Ectodermal cell (in vitro differentiated cells): ENCODE data around the gene CCDC179. TPM values are rescaled to one million over a fixed set of nuclear protein-coding genes. Genes with fewer than 3 reads are reported as not detected.

Experiments
- H3K27ac ChIP-seq: 2 replicates; pipeline ENCODE4 v1.7.0; 2013; ENCODE audit warnings: mild to moderate bottlenecking, low read depth, low read length; ENCODE audit not compliant: insufficient read depth, poor library complexity, severe bottlenecking
- H3K27me3 ChIP-seq: 2 replicates; pipeline ENCODE4 v1.7.0; 2013; ENCODE audit warnings: mild to moderate bottlenecking, low read length; ENCODE audit not compliant: insufficient read depth, control insufficient read depth, poor library complexity, severe bottlenecking
- H3K36me3 ChIP-seq: one replicate; pipeline ENCODE4 v1.7.0; 2013; ENCODE audit warnings: low read length; ENCODE audit not compliant: control insufficient read depth, insufficient read depth
- H3K4me1 ChIP-seq: one replicate; pipeline ENCODE4 v1.7.0; 2013; ENCODE audit warnings: low read length; ENCODE audit not compliant: control insufficient read depth, insufficient read depth
- H3K4me3 ChIP-seq: 2 replicates; pipeline ENCODE4 v1.7.0; 2013; ENCODE audit warnings: low read depth, low read length, control low read depth; ENCODE audit not compliant: insufficient read depth
- H3K9me3 ChIP-seq: 2 replicates; pipeline ENCODE4 v1.7.0; 2013; ENCODE audit warnings: mild to moderate bottlenecking, low read length, moderate library complexity; ENCODE audit not compliant: control insufficient read depth
- WGBS, 2 experiments: methylation state at CpG; one replicate each; pipeline ENCODE4 v1.1.7; 2013; ENCODE audit warnings: missing lambda C conversion rate in 2 of 2; 5-methylcytosine and 5-hydroxymethylcytosine counted together
- polyA plus RNA-seq, 4 experiments: library from polyadenylated mRNA; stranded (reverse); fragments of 50-300 nt; gene quantifications; one replicate each; pipeline ENCODE4 v1.2.3, GENCODE V29; 2013

Gene CCDC179
- not detected for polyA plus RNA-seq (2013, experiment 1 of 4)
- polyA plus RNA-seq (2013, experiment 2 of 4): not detected
- not detected for polyA plus RNA-seq (2013, experiment 3 of 4)
- not detected for polyA plus RNA-seq (2013, experiment 4 of 4)

DNA sequence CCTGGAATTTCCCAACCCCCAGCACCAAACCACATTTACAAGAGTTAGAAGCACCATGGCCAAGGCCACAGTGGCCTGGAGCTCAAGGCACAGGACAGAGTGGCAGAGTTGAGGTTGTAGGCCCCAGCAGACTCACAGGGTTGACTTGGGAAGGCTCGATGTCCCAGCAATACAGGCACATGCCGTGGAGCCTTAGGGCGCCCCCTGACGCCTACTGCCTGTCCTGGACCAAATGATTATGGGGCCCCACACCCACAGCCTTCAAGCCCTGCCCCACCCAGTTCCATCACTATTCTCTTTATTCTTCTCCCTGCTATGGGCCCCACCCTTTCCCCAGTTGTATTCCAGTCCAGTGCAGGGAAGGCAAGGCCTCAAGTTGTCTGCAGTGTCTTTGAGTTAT is at the start of gene CCDC179:
TSS of gene CCDC179 (minus strand) at position 234 of the 400 bp plus-strand sequence. CDS start at position 181, 53 bp downstream.
- H3K4me1 ChIP-seq: no peaks in the 10 kb centered on the region
- 90 to 94% methylated on average over 4 of the region's 4 CpGs for WGBS, 2 experiments
- no peak within 1 kb of the TSS for H3K4me3 ChIP-seq
- no peaks in the 10 kb centered on the region for H3K27me3 ChIP-seq
- no peak within 1 kb of the TSS for H3K27ac ChIP-seq
- H3K9me3 ChIP-seq: no peaks in the 10 kb centered on the region
- H3K36me3 ChIP-seq: no peaks in the 10 kb centered on the region

DNA sequence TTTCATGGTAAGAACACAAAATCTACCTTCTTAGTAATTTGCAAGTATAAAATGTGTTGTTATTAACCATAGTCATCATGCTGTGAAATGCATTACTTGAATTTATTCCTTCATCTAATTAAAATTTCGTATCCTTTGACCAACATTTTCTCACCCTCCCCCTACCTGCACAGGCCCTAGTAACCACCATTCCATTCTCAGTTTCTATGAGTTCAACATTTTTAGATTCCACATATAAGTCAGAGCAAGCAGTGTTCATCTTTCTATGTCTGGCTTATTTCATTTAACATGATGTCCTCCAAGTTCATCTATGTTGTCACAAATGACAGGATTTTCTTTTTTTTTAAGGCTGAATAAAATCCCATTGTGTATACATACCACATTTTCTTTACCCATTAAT is 43.5 kb upstream of the CCDC179 start:
- Histone ChIP-seq H3K27me3 (no peaks in the 10 kb centered on the region), H3K27ac (no peak overlapping the region), H3K4me3 (no peak overlapping the region), H3K4me1 (peaks cover 7% of the 10 kb centered on the region), H3K9me3 (no peaks in the 10 kb centered on the region), H3K36me3 (no peaks in the 10 kb centered on the region)
- WGBS, 2 experiments: 87 to 94% methylated on average over 1 of the region's 1 CpG

DNA sequence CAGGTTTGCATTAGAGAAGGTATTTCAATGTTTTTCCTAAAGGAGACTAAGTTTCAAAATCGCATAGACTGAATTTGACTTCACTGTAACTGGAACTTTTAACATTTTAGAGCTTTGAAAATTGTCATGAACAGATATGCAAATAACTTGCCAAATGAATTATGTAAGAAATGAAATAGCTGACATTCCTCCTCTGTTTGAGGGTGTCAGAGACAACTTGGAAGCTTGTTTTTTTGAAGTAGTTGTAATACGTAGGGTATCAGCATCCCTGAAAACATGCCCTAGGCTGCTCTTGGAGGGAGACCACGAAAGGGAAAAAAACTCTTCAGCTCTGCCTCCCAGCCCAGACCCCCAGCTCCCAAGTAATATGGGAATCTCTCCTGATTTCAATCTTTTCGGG is 41.3 kb upstream of the CCDC179 start:
- WGBS, 2 experiments: 84 to 85% methylated on average over 4 of the region's 4 CpGs
- Histone ChIP-seq H3K27me3 (no peaks in the 10 kb centered on the region), H3K36me3 (no peaks in the 10 kb centered on the region), H3K9me3 (no peaks in the 10 kb centered on the region), H3K4me1 (peaks cover 7% of the 10 kb centered on the region), H3K4me3 (no peak overlapping the region), H3K27ac (no peak overlapping the region)

DNA sequence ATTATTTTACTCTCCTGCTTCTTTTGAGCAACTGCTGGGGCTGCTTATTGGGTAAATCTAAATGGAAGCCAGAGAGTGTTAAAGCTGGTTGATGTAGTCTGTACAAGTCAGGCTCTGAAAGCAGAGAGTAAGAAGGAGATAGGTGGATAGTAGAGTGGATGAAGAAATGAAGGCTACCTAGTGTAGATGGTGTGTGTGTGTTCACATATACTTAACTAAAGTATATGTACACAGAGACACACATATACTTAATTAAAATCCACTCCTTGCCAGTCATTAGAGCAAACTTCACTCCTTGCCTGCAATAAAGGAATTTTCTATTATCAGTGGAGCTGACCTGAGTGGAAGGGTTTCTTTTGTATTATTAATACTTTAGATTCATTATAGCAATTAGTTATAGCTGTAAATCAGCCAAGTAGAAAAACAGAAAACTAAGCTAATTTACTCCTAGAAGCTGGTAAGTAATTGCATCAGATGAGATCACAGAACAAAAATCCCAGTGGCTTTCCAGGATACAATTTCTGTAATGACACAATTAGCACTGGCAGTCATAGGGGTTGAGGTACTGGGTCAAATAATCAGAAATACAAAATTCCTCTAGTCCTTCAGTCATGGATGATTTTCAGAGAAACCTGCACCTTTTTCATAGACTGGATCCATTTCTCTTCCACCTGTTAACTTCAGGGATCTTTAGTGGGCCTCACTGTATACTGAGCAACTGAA is 40.7 kb upstream of the CCDC179 start:
- Histone ChIP-seq H3K4me3 (no peak overlapping the region), H3K27me3 (no peaks in the 10 kb centered on the region), H3K9me3 (no peaks in the 10 kb centered on the region), H3K36me3 (no peaks in the 10 kb centered on the region), H3K27ac (no peak overlapping the region), H3K4me1 (peaks cover 7% of the 10 kb centered on the region)

DNA sequence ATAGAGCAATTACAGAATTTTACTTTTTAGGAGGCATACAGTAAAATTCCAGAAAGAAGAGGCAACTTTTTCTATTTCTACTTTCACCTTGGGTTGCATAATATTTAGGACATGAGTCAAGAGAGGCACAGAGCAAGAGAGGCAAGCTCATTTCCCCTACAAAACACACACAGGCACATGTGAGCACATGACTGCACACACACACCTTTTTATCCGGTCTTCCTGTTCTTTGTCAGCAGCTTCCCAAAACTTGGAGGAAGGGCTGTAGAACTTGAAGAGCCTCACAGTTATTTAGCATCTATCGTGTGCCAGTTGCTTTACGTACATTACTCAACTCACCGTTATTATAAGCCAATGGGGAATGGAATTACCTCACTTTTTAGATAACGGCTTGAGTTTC is 37.8 kb upstream of the CCDC179 start:
- Histone ChIP-seq H3K4me3 (no peak overlapping the region), H3K9me3 (no peaks in the 10 kb centered on the region), H3K27me3 (no peaks in the 10 kb centered on the region), H3K4me1 (peaks cover 7% of the 10 kb centered on the region), H3K27ac (no peak overlapping the region), H3K36me3 (no peaks in the 10 kb centered on the region)
- 94 to 95% methylated on average over 5 of the region's 5 CpGs for WGBS, 2 experiments

DNA sequence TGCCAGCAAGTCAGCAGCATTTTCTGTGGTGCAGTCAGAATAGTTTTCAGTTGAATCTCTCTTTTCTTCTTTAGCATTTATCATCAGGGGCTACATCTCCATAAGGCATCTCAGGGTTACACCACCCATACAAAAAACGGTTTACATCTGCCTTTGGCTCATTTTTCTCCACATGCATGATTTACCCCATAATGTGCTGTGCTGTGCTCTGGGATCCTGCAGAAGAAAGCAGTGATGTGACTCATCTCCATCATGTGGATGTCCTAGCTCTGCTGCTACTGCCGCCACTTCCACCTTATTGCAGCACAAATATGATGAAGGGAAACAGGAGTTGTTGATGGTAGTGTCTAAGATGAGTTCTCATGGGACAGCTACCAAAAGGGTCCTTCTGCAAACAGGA is 30.0 kb upstream of the CCDC179 start:
- Histone ChIP-seq H3K9me3 (no peaks in the 10 kb centered on the region), H3K36me3 (no peaks in the 10 kb centered on the region), H3K27me3 (no peaks in the 10 kb centered on the region), H3K4me3 (no peak overlapping the region), H3K4me1 (no peaks in the 10 kb centered on the region), H3K27ac (no peak overlapping the region)
- 88 to 97% methylated on average over 2 of the region's 2 CpGs for WGBS, 2 experiments

DNA sequence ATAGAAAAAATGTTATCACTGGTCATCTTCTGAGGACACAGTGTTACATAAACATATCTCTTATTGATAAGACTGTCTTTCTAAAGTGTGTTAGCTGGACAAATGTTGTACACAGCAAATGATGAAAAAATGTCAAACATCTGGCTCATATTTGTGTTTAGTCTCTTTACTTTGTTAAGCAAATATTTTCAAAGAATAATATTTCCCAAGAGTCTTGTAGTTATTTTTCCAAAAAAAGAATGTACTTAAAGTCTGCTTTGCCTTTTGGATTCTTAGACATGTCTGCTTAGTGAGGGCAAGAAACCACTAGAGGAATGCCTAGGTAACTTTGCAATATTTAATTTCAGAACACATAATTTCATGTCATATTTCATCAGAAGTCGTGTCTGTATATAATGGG is 23.9 kb upstream of the CCDC179 start:
- H3K27ac ChIP-seq: no peak overlapping the region
- no peaks in the 10 kb centered on the region for H3K9me3 ChIP-seq
- no peak overlapping the region for H3K4me3 ChIP-seq
- no peaks in the 10 kb centered on the region for H3K27me3 ChIP-seq
- no CpG with 5 or more reads among the region's 1 CpG for WGBS, 2 experiments
- no peaks in the 10 kb centered on the region for H3K4me1 ChIP-seq
- no peaks in the 10 kb centered on the region for H3K36me3 ChIP-seq

GRCh38 chr11:22879630-22880029 is 19.4 kb upstream of the CCDC179 start:
- Histone ChIP-seq H3K36me3 (no peaks in the 10 kb centered on the region), H3K4me1 (no peaks in the 10 kb centered on the region), H3K27ac (no peak overlapping the region), H3K27me3 (no peaks in the 10 kb centered on the region), H3K9me3 (no peaks in the 10 kb centered on the region), H3K4me3 (no peak overlapping the region)
- WGBS, 2 experiments: 82 to 91% methylated on average over 2 of the region's 2 CpGs

GRCh38 chr11:22878604-22879003 is 18.3 kb upstream of the CCDC179 start:
- Histone ChIP-seq H3K27ac (no peak overlapping the region), H3K27me3 (no peaks in the 10 kb centered on the region), H3K4me1 (no peaks in the 10 kb centered on the region), H3K9me3 (no peaks in the 10 kb centered on the region), H3K36me3 (no peaks in the 10 kb centered on the region), H3K4me3 (no peak overlapping the region)

DNA sequence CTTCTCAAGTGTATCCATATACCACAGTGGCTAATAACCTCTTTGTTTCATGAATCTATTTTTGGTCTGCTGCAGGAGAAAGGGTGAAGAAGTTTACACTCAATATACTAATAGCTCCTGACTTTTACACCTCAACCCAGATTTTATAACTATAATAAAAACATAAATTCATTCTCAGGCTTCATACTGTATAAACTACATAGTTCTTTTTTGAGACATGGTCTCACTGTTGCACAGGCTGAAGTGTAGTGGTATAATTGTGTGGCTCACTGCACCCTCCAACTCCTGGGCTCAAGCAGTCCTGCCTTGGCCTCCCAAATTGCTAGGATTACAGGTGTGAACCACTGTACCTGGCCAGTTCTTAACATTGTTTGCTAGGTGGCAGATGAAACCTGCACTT is 17.8 kb upstream of the CCDC179 start:
- H3K27me3 ChIP-seq: no peaks in the 10 kb centered on the region
- no peak overlapping the region for H3K27ac ChIP-seq

More for the DNA sequence above, 17.8 kb upstream of the CCDC179 start:
- no peak overlapping the region for H3K4me3 ChIP-seq
- H3K4me1 ChIP-seq: no peaks in the 10 kb centered on the region
- no peaks in the 10 kb centered on the region for H3K9me3 ChIP-seq
- H3K36me3 ChIP-seq: no peaks in the 10 kb centered on the region
